HCEC 1CT (cell line): ENCODE data around the gene HAGHL.

Experiments
- DNase-seq: peaks from one replicate; pipeline ENCODE4 v3.0.0-alpha.2; 2017

Gene HAGHL

GRCh38 chr16:726438-727290, at the start of gene HAGHL, which contains the start of gene CCDC78:
TSS of gene HAGHL (plus strand) at chr16:727106. CDS start at chr16:727510, 404 bp downstream.
TSS of gene CCDC78 (minus strand) at chr16:726443. CDS start at chr16:726367, 76 bp downstream.
- DNase-seq, result peak; percentile 45

- DNase-seq, result no peak
Observed at GRCh38 chr16:677316-678190, 49.4 kb upstream of the HAGHL start.

- no peak for DNase-seq
Observed at GRCh38 chr16:678209-678857, 48.6 kb upstream of the HAGHL start.

- no peak for DNase-seq
Observed at GRCh38 chr16:678858-679813, 47.8 kb upstream of the HAGHL start.

GRCh38 chr16:679814-680624, 46.9 kb upstream of the HAGHL start, which contains the start of gene STUB1:
TSS of gene STUB1 (plus strand) at chr16:680410. CDS start at chr16:680526, 116 bp downstream.
- DNase-seq, result peak; percentile 73

GRCh38 chr16:680625-680945, 46.3 kb upstream of the HAGHL start:
- DNase-seq, result no peak

GRCh38 chr16:680967-681745, 45.8 kb upstream of the HAGHL start:
- peak; percentile 21 for DNase-seq

- no peak for DNase-seq
Observed at GRCh38 chr16:681746-682427, 45.0 kb upstream of the HAGHL start.

- no peak for DNase-seq
Observed at GRCh38 chr16:682493-683395, 44.2 kb upstream of the HAGHL start.

- DNase-seq, result no peak
Observed at GRCh38 chr16:683396-684070, 43.4 kb upstream of the HAGHL start.

GRCh38 chr16:684071-684794, 42.7 kb upstream of the HAGHL start, which contains the start of gene JMJD8:
TSS of gene JMJD8 (minus strand) at chr16:684334. CDS start at chr16:684319, 15 bp downstream.
- DNase-seq, result peak; percentile 83

GRCh38 chr16:684961-685696, 41.8 kb upstream of the HAGHL start:
- DNase-seq, result no peak

GRCh38 chr16:685967-686366, 40.9 kb upstream of the HAGHL start:
- peak; percentile 21 for DNase-seq

- DNase-seq, result no peak
Observed at GRCh38 chr16:686459-687260, 40.2 kb upstream of the HAGHL start.

GRCh38 chr16:687499-687898, 39.4 kb upstream of the HAGHL start:
- DNase-seq, result no peak
